ENCODE measurements around the gene PHF24.

PHF24 gene

GRCh38 chr9:34982361-34982760, 24.3 kb downstream of the PHF24 start:
- DNase-seq (ENCODE audit: low read depth in 2 of 2, low spot score in 1 of 2): no peak

- DNase-seq (ENCODE audit: low read depth in 2 of 2, low spot score in 1 of 2): no peak
These were observed 25.1 kb downstream of the PHF24 start for GRCh38 chr9:34983209-34983608.

- DNase-seq (ENCODE audit: low read depth in 2 of 2, low spot score in 1 of 2): no peak
These were observed 26.0 kb downstream of the PHF24 start for GRCh38 chr9:34984049-34984448.

- peak in 1 of 2 donors; percentile 35 for DNase-seq (ENCODE audit: low read depth in 2 of 2, low spot score in 1 of 2)
These were observed 27.3 kb downstream of the PHF24 start for GRCh38 chr9:34985311-34985899.

GRCh38 chr9:34986540-34987047, 28.5 kb downstream of the PHF24 start:
- DNase-seq (ENCODE audit: low read depth in 2 of 2, low spot score in 1 of 2): peak; percentile 50 to 67

GRCh38 chr9:34987160-34987901, 29.2 kb downstream of the PHF24 start:
- DNase-seq (ENCODE audit: low read depth in 2 of 2, low spot score in 1 of 2): no peak

- DNase-seq (ENCODE audit: low read depth in 2 of 2, low spot score in 1 of 2): peak in 1 of 2 donors; percentile 33
These were observed 30.3 kb downstream of the PHF24 start for GRCh38 chr9:34988218-34989002.

- peak; percentile 91 to 93 for DNase-seq (ENCODE audit: low read depth in 2 of 2, low spot score in 1 of 2)
These were observed 31.2 kb downstream of the PHF24 start, which contains the start of gene DNAJB5 for GRCh38 chr9:34989003-34989945. TSS of gene DNAJB5 (plus strand) at chr9:34989745. CDS start at chr9:34990631, 886 bp downstream.

GRCh38 chr9:34989946-34990635, 32.0 kb downstream of the PHF24 start:
- no peak for DNase-seq (ENCODE audit: low read depth in 2 of 2, low spot score in 1 of 2)

- no peak for DNase-seq (ENCODE audit: low read depth in 2 of 2, low spot score in 1 of 2)
These were observed 33.0 kb downstream of the PHF24 start for GRCh38 chr9:34990908-34991606.

- DNase-seq (ENCODE audit: low read depth in 2 of 2, low spot score in 1 of 2): no peak
These were observed 33.7 kb downstream of the PHF24 start for GRCh38 chr9:34991607-34992375.

- peak in 1 of 2 donors; percentile 37 for DNase-seq (ENCODE audit: low read depth in 2 of 2, low spot score in 1 of 2)
These were observed 34.4 kb downstream of the PHF24 start for GRCh38 chr9:34992376-34992951.

- no peak for DNase-seq (ENCODE audit: low read depth in 2 of 2, low spot score in 1 of 2)
These were observed 35.6 kb downstream of the PHF24 start for GRCh38 chr9:34993502-34994259.

- DNase-seq (ENCODE audit: low read depth in 2 of 2, low spot score in 1 of 2): no peak
These were observed 36.3 kb downstream of the PHF24 start for GRCh38 chr9:34994260-34994899.

- no peak for DNase-seq (ENCODE audit: low read depth in 2 of 2, low spot score in 1 of 2)
These were observed 37.0 kb downstream of the PHF24 start for GRCh38 chr9:34994900-34995669.

GRCh38 chr9:34995670-34996060, 37.6 kb downstream of the PHF24 start:
- no peak for DNase-seq (ENCODE audit: low read depth in 2 of 2, low spot score in 1 of 2)
